Measurements from ENCODE around the gene PLCL2. TPM values are rescaled to one million over a fixed set of nuclear protein-coding genes. Genes with fewer than 3 reads are reported as not detected.

The PLCL2 gene
- total and polyA plus RNA-seq, 10 of the 15 experiments (the other 5 are each of a cell fraction or from before 2014, with no cell fraction given) = 7.5 to 37.3 (median 21.7) TPM

GRCh38 chr3:17025594-17026139 is 140.9 kb downstream of the PLCL2 start (continued):
- peak; percentile 11; the same call in 1 of the 2 replicates for TF ChIP-seq USF2 (IDR thresholded peaks at IDR 0.05; ENCODE audit: borderline replicate concordance, low read depth, low read length)
- peak; percentile 47 for TF ChIP-seq SMAD1 (IDR thresholded peaks at IDR 0.05; ENCODE audit: low read depth, partially characterized antibody)
- TF ChIP-seq BCLAF1 (IDR thresholded peaks at IDR 0.05) = no peak
- TF ChIP-seq MYB (IDR thresholded peaks at IDR 0.05; ENCODE audit: borderline replicate concordance, low read depth, low read length) = 0 out of 2 replicates have a peak, but pooled peaks have one; percentile 54
- TF ChIP-seq SPI1 (IDR thresholded peaks at IDR 0.05; ENCODE audit: borderline replicate concordance, insufficient read depth, low read depth, low read length) = no peak
- no peak for TF ChIP-seq TBL1XR1 (IDR thresholded peaks at IDR 0.05; ENCODE audit: low read depth, low read length)
- TF ChIP-seq ZNF384 (IDR thresholded peaks at IDR 0.05; ENCODE audit: borderline replicate concordance, low read depth, low read length) = 0 out of 2 replicates have a peak, but pooled peaks have one; percentile 3
- peak; percentile 93 for TF ChIP-seq ZNF687 (IDR thresholded peaks at IDR 0.05)
- peak; percentile 57; the same call in 1 of the 2 replicates for TF ChIP-seq SIN3A (IDR thresholded peaks at IDR 0.05; ENCODE audit: low read depth, low read length)
- peak; percentile 65; the same call in 1 of the 2 replicates for TF ChIP-seq NBN (IDR thresholded peaks at IDR 0.05)
- peak; percentile 83 for TF ChIP-seq MEF2B (IDR thresholded peaks at IDR 0.05; ENCODE audit: partially characterized antibody, poor library complexity, severe bottlenecking)
- TF ChIP-seq CREB1 (IDR thresholded peaks at IDR 0.05; ENCODE audit: low read depth) = peak; percentile 69
- 0 out of 2 replicates have a peak, but pooled peaks have one; percentile 31 for TF ChIP-seq NR2C1 (IDR thresholded peaks at IDR 0.05)
- peak; percentile 95 to 97 for TF ChIP-seq BHLHE40 (IDR thresholded peaks at IDR 0.05; ENCODE audit: borderline replicate concordance in 1 of 2, low read depth in 2 of 2, low read length in 1 of 2)
- 0 out of 2 replicates have a peak, but pooled peaks have one; percentile 28 for TF ChIP-seq ZBED1 (IDR thresholded peaks at IDR 0.05; ENCODE audit: borderline replicate concordance)
- peak; percentile 58; the same call in 1 of the 2 replicates for TF ChIP-seq NR2F1 (conservative IDR thresholded peaks at IDR 0.05)

All from GM12878 (cell line).